MM.1S (cell line): ENCODE results near the gene XRCC4.

Experiments used
- DNase-seq: peaks from one replicate; pipeline ENCODE4 v3.0.0-alpha.2; 2015
- H2AFZ ChIP-seq: fragments of 300-600 bp; sonication (generic); 2 replicates; pipeline ENCODE4 v1.6.0; 2016; ENCODE audit warnings: antibody characterized with exemption, low read length
- H3F3A ChIP-seq: fragments of 300-600 bp; sonication (generic); 2 replicates; pipeline ENCODE4 v1.6.1; 2016; ENCODE audit warnings: mild to moderate bottlenecking, antibody characterized with exemption, low read length, moderate library complexity, mixed read lengths; ENCODE audit not compliant: insufficient read depth
- H3K27ac ChIP-seq: fragments of 300-600 bp; sonication (generic); 2 replicates; pipeline ENCODE4 v1.5.1; 2016; ENCODE audit warnings: mild to moderate bottlenecking, low read length
- H3K27me3 ChIP-seq: fragments of 300-600 bp; sonication (generic); replicated peaks from 2 replicates; pipeline ENCODE4 v1.6.0; 2016; ENCODE audit warnings: low read length; ENCODE audit not compliant: insufficient read depth
- H3K36me3 ChIP-seq: fragments of 300-600 bp; sonication (generic); replicated peaks from 2 replicates; pipeline ENCODE4 v1.6.1; 2016; ENCODE audit warnings: mild to moderate bottlenecking, low read length, mixed read lengths; ENCODE audit not compliant: insufficient read depth
- H3K4me1 ChIP-seq: fragments of 300-600 bp; sonication (generic); 2 replicates; pipeline ENCODE4 v1.6.1; 2016; ENCODE audit warnings: low read length, mixed read lengths
- H3K4me2 ChIP-seq: fragments of 300-600 bp; sonication (generic); 2 replicates; pipeline ENCODE4 v1.6.0; 2016; ENCODE audit warnings: low read depth, low read length
- H3K4me3 ChIP-seq: fragments of 300-600 bp; sonication (generic); 2 replicates; pipeline ENCODE4 v1.5.1; 2016; ENCODE audit warnings: low read length, mixed read lengths
- H3K79me2 ChIP-seq: fragments of 300-600 bp; sonication (generic); 2 replicates; pipeline ENCODE4 v1.6.1; 2016; ENCODE audit warnings: mixed run types, low read length, mixed read lengths
- H3K9ac ChIP-seq: fragments of 300-600 bp; sonication (generic); 2 replicates; pipeline ENCODE4 v1.6.1; 2016; ENCODE audit warnings: low read length, mixed read lengths
- H3K9me2 ChIP-seq: fragments of 300-600 bp; sonication (generic); replicated peaks from 2 replicates; pipeline ENCODE4 v1.6.1; 2016; ENCODE audit warnings: mild to moderate bottlenecking, low read length, mixed read lengths; ENCODE audit not compliant: insufficient read depth
- H3K9me3 ChIP-seq: fragments of 300-600 bp; sonication (generic); replicated peaks from 2 replicates; pipeline ENCODE4 v1.6.1; 2016; ENCODE audit warnings: mild to moderate bottlenecking, low read length, mixed read lengths; ENCODE audit not compliant: insufficient read depth
- H4K20me1 ChIP-seq: fragments of 300-600 bp; sonication (generic); 2 replicates; pipeline ENCODE4 v1.6.1; 2016; ENCODE audit warnings: mild to moderate bottlenecking, low read length, moderate library complexity, mixed read lengths; ENCODE audit not compliant: insufficient read depth
- EZH2 ChIP-seq: fragments of 300-600 bp; sonication (generic); optimal IDR thresholded peaks from 2 replicates; pipeline ENCODE3; 2017; ENCODE audit warnings: low read depth, mild to moderate bottlenecking, antibody characterized with exemption, low read length, mixed read lengths
- EZH2phosphoT487 ChIP-seq: fragments of 300-600 bp; sonication (generic); IDR thresholded peaks from 2 replicates; pipeline ENCODE4 v1.6.1; 2018; ENCODE audit warnings: antibody characterized with exemption, low read length
- TF ChIP-seq, protein P1 (sequence below): fragments of 300-600 bp; sonication (generic); IDR thresholded peaks from 2 replicates; pipeline ENCODE4 v1.5.1; 2016; ENCODE audit warnings: antibody characterized with exemption, low read length, mixed read lengths

XRCC4 gene

DNA sequence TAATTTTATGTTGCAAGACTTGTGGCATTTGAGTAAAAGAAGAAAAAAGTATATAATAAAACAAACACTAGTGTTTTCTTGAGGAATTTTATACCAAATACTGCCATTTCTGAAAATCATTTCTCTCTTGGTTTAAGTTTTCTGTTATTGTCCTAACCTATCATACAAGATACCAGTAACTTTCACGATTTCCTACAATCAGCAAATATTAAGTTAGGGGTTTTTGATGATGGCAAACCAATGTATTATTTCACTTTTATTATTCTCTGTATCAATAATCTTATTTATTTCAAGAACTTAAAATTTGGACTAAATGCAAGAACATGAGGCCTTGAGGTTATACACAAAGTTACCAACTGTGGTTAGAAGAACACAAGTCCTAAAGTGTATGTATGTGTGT, 285.2 kb downstream of the XRCC4 start:
- no peak overlapping the region for H3K9ac ChIP-seq
- no peak overlapping the region for H3K4me3 ChIP-seq
- no peak overlapping the region for H3K4me2 ChIP-seq
- H3K27ac ChIP-seq, result no peak overlapping the region
- H3K9me2 ChIP-seq, result no peaks in the 10 kb centered on the region
- no peaks in the 10 kb centered on the region for H3F3A ChIP-seq
- no peaks in the 10 kb centered on the region for H3K79me2 ChIP-seq
- H3K36me3 ChIP-seq, result no peaks in the 10 kb centered on the region
- no peaks in the 10 kb centered on the region for H3K27me3 ChIP-seq
- H3K4me1 ChIP-seq, result no peaks in the 10 kb centered on the region
- H3K9me3 ChIP-seq, result no peaks in the 10 kb centered on the region
- DNase-seq, result no peak
- no peak for TF ChIP-seq EZH2phosphoT487
- TF ChIP-seq EZH2, result no peak
- TF ChIP-seq, protein P1, sequence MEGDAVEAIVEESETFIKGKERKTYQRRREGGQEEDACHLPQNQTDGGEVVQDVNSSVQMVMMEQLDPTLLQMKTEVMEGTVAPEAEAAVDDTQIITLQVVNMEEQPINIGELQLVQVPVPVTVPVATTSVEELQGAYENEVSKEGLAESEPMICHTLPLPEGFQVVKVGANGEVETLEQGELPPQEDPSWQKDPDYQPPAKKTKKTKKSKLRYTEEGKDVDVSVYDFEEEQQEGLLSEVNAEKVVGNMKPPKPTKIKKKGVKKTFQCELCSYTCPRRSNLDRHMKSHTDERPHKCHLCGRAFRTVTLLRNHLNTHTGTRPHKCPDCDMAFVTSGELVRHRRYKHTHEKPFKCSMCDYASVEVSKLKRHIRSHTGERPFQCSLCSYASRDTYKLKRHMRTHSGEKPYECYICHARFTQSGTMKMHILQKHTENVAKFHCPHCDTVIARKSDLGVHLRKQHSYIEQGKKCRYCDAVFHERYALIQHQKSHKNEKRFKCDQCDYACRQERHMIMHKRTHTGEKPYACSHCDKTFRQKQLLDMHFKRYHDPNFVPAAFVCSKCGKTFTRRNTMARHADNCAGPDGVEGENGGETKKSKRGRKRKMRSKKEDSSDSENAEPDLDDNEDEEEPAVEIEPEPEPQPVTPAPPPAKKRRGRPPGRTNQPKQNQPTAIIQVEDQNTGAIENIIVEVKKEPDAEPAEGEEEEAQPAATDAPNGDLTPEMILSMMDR, result no peak
- H2AFZ ChIP-seq, result no peak overlapping the region
- H4K20me1 ChIP-seq, result no peaks in the 10 kb centered on the region

DNA sequence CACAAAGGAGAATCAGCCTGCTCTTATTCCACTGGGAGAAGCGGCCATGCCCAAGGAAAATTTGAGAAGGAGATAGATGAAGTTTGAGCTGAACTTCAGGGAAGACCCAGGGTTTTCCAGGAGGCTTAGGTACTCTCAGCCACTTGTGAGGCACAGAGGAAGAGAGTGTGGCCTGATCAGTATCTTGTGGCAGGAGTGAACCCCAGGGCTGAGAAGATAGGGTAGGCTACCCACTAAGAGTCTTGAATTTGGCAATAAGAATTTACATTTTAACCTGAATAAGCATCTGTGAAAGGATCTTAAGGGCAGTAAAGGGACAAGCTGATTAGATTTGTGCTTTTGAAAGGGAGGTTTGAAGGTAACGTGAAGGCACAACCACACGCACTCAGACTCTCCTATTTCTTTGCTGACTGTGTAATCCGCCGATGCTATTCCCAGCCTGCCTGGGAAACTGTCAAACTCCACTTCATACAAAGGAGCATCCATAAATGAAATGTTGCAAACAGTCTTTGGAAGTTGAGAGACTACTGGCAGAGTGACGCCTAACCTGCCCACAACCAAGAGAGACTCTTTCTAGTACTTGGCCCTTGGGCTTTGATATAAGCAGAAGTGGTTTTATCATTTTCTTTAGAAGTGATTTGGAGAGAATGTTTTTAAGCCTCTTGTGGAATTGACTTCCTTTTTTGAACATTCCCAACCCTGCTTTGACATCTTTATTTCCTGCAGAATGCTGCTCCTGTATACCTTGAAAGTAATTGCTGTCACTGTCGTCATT, 286.0 kb downstream of the XRCC4 start:
- DNase-seq, result no peak
- H3F3A ChIP-seq, result no peaks in the 10 kb centered on the region
- H3K36me3 ChIP-seq, result no peaks in the 10 kb centered on the region
- H3K9me2 ChIP-seq, result no peaks in the 10 kb centered on the region
- no peaks in the 10 kb centered on the region for H3K79me2 ChIP-seq
- H3K9me3 ChIP-seq, result no peaks in the 10 kb centered on the region
- no peak overlapping the region for H3K4me3 ChIP-seq
- H3K27me3 ChIP-seq, result no peaks in the 10 kb centered on the region
- no peak overlapping the region for H3K9ac ChIP-seq
- H2AFZ ChIP-seq, result no peak overlapping the region
- H3K27ac ChIP-seq, result no peak overlapping the region
- TF ChIP-seq EZH2phosphoT487, result no peak
- H3K4me2 ChIP-seq, result no peak overlapping the region
- no peaks in the 10 kb centered on the region for H3K4me1 ChIP-seq
- H4K20me1 ChIP-seq, result no peaks in the 10 kb centered on the region

DNA sequence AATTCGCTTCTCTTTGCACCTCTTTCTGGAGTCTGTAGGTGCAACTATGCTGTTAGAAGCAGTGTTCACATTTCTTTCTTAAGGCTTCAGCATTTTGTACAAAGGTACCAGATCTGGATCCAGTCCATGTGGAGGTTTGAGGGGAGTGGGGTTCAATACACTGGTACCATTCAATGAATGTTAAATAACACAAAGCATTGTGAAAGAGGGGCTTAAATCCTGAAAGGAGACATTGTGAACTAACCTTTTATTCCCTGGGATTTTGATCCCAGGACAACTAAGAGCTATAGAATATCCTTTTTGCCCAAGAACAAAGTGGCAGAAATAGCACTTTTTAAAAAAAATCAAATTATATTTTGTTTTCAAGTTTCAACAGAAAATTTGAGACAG, 286.5 kb downstream of the XRCC4 start:
- H4K20me1 ChIP-seq, result no peaks in the 10 kb centered on the region
- DNase-seq, result no peak
- H3K27ac ChIP-seq, result no peak overlapping the region
- no peaks in the 10 kb centered on the region for H3K9me2 ChIP-seq
- H3F3A ChIP-seq, result no peaks in the 10 kb centered on the region
- no peak overlapping the region for H3K4me2 ChIP-seq
- no peak overlapping the region for H3K4me3 ChIP-seq
- no peak overlapping the region for H2AFZ ChIP-seq
- no peaks in the 10 kb centered on the region for H3K4me1 ChIP-seq
- H3K27me3 ChIP-seq, result no peaks in the 10 kb centered on the region
- H3K9me3 ChIP-seq, result no peaks in the 10 kb centered on the region
- no peaks in the 10 kb centered on the region for H3K36me3 ChIP-seq
- no peaks in the 10 kb centered on the region for H3K79me2 ChIP-seq
- H3K9ac ChIP-seq, result no peak overlapping the region
- no peak for TF ChIP-seq EZH2
- TF ChIP-seq, protein P1, result no peak
- TF ChIP-seq EZH2phosphoT487, result no peak
